Neuronal stem cell (in vitro differentiated cells): ENCODE data around the gene CUX1.

Source experiments
- DNase-seq: peaks from one replicate; pipeline ENCODE4 v3.0.0-alpha.2; 2013; ENCODE audit warnings: low spot score
- H2AFZ ChIP-seq: one replicate; pipeline ENCODE4 v1.6.1; 2013; ENCODE audit warnings: mild to moderate bottlenecking, low read length, inconsistent platforms
- H2AK5ac ChIP-seq: 2 replicates; pipeline ENCODE4 v1.6.1; 2013; ENCODE audit warnings: low read depth, mild to moderate bottlenecking, inconsistent platforms, low read length, moderate library complexity, mixed read lengths
- H2BK120ac ChIP-seq: 2 replicates; pipeline ENCODE4 v1.6.1; 2013; ENCODE audit warnings: low read depth, mild to moderate bottlenecking, inconsistent platforms, low read length, moderate library complexity, mixed read lengths
- H2BK12ac ChIP-seq: one replicate; pipeline ENCODE4 v1.6.1; 2013; ENCODE audit warnings: low read length, inconsistent platforms
- H2BK15ac ChIP-seq: 2 replicates; pipeline ENCODE4 v1.6.1; 2013; ENCODE audit warnings: mild to moderate bottlenecking, low read length, inconsistent platforms, mixed read lengths
- H2BK5ac ChIP-seq: one replicate; pipeline ENCODE4 v1.6.1; 2013; ENCODE audit warnings: inconsistent platforms, mild to moderate bottlenecking, low read length, moderate library complexity
- H3K14ac ChIP-seq: one replicate; pipeline ENCODE4 v1.6.1; 2013; ENCODE audit warnings: low read length, inconsistent platforms
- H3K18ac ChIP-seq: 2 replicates; pipeline ENCODE4 v1.6.1; 2013; ENCODE audit warnings: low read length, inconsistent platforms
- H3K23ac ChIP-seq: 2 replicates; pipeline ENCODE4 v1.6.1; 2013; ENCODE audit warnings: low read depth, mild to moderate bottlenecking, mixed read lengths, low read length, inconsistent platforms; ENCODE audit not compliant: poor library complexity
- H3K27ac ChIP-seq: replicated peaks from 3 replicates; pipeline ENCODE4 v1.5.1; 2013; ENCODE audit warnings: low read length, inconsistent platforms
- H3K27me3 ChIP-seq, 3 experiments: 2 replicates each; pipeline ENCODE4 v1.6.1; 2013; ENCODE audit warnings: low read length in 3 of 3, mild to moderate bottlenecking in 2 of 3, inconsistent platforms in 1 of 3, low read depth in 1 of 3, mixed read lengths in 1 of 3, moderate library complexity in 1 of 3; ENCODE audit not compliant: control insufficient read depth in 3 of 3, insufficient read depth in 3 of 3
- H3K36me3 ChIP-seq, 2 donors: replicated peaks in 1 of 2; 2 replicates each; pipeline ENCODE4 v1.6.1; 2013; ENCODE audit warnings: low read length in 2 of 2; ENCODE audit not compliant: control insufficient read depth in 2 of 2, insufficient read depth in 2 of 2
- H3K4ac ChIP-seq: 2 replicates; pipeline ENCODE4 v1.6.1; 2013; ENCODE audit warnings: inconsistent platforms, mild to moderate bottlenecking, low read length, moderate library complexity
- H3K4me1 ChIP-seq, 2 donors: 1 replicate in 1 of 2; 2 replicates in 1 of 2; pipeline ENCODE4 v1.6.1; 2013; ENCODE audit warnings: low read length in 2 of 2, low read depth in 1 of 2; ENCODE audit not compliant: control insufficient read depth in 2 of 2, insufficient read depth in 1 of 2
- H3K4me2 ChIP-seq: one replicate; pipeline ENCODE4 v1.6.1; 2013; ENCODE audit warnings: mild to moderate bottlenecking, low read length, inconsistent platforms; ENCODE audit not compliant: insufficient read depth, poor library complexity, severe bottlenecking
- H3K4me3 ChIP-seq, 2 donors: 2 replicates each; pipeline ENCODE4 v1.5.1; 2013; ENCODE audit warnings: low read length in 2 of 2, mild to moderate bottlenecking in 2 of 2, inconsistent platforms in 1 of 2, moderate library complexity in 1 of 2
- H3K79me1 ChIP-seq: one replicate; pipeline ENCODE4 v1.6.1; 2013; ENCODE audit warnings: low read depth, mild to moderate bottlenecking, inconsistent platforms, low read length, moderate library complexity
- H3K9ac ChIP-seq: one replicate; pipeline ENCODE4 v1.6.1; 2013; ENCODE audit warnings: mild to moderate bottlenecking, low read depth, low read length, inconsistent platforms; ENCODE audit not compliant: poor library complexity
- H3K9me3 ChIP-seq, 2 donors: replicated peaks in 1 of 2; 2 replicates each; pipeline versions ENCODE3 to v1.6.1; 2013; ENCODE audit warnings: low read length in 2 of 2, mild to moderate bottlenecking in 2 of 2, inconsistent platforms in 1 of 2, low read depth in 1 of 2, mixed read lengths in 1 of 2, moderate library complexity in 1 of 2; ENCODE audit not compliant: control insufficient read depth in 2 of 2, insufficient read depth in 1 of 2
- H4K8ac ChIP-seq: one replicate; pipeline ENCODE4 v1.6.1; 2013; ENCODE audit warnings: low read depth, mild to moderate bottlenecking, inconsistent platforms, low read length, moderate library complexity
- H4K91ac ChIP-seq: one replicate; pipeline ENCODE4 v1.6.1; 2013; ENCODE audit warnings: low read length, low read depth, mild to moderate bottlenecking, inconsistent platforms; ENCODE audit not compliant: poor library complexity
- WGBS, 2 donors: extraction: QIAGEN DNeasy Blood & Tissue Kit; methylation state at CpG; one replicate each; pipeline ENCODE4 v1.1.7; 2013; ENCODE audit warnings: missing lambda C conversion rate in 2 of 2, mixed read lengths in 1 of 2; ENCODE audit not compliant: insufficient read length in 2 of 2, insufficient replicate concordance in 1 of 2; ENCODE audit errors: extremely low coverage in 2 of 2; 5-methylcytosine and 5-hydroxymethylcytosine counted together

CUX1 gene

GRCh38 chr7:101772508-101773211, 44.8 kb upstream of the CUX1 start:
- Histone ChIP-seq H2AFZ (no peak overlapping the region), H2BK15ac (no peak overlapping the region), H3K9ac (no peak overlapping the region), H2AK5ac (no peak overlapping the region), H2BK12ac (no peak overlapping the region), H3K36me3 (no peaks in the 10 kb centered on the region), H3K4ac (no peak overlapping the region), H3K4me3 (no peak overlapping the region), H3K14ac (no peak overlapping the region), H4K8ac (no peak overlapping the region), H3K9me3 (peaks cover 0 to 1% of the 10 kb centered on the region in 2 donors), H3K4me2 (no peak overlapping the region), H2BK120ac (no peak overlapping the region), H4K91ac (no peak overlapping the region), H3K18ac (no peak overlapping the region), H3K23ac (no peak overlapping the region), H2BK5ac (no peak overlapping the region), H3K79me1 (peaks cover 2% of the 10 kb centered on the region), H3K27ac (no peak overlapping the region), H3K27me3 (peaks cover 0 to 14% (median 0%) of the 10 kb centered on the region in 3 experiments), H3K4me1 (no peaks in the 10 kb centered on the region)
- no peak for DNase-seq
- WGBS, 2 donors = no CpG with 5 or more reads among the region's 4 CpGs

GRCh38 chr7:101775181-101775580, 42.2 kb upstream of the CUX1 start:
- H3K27ac ChIP-seq = no peak overlapping the region
- H3K4me3 ChIP-seq = no peak overlapping the region
- no peak overlapping the region for H3K18ac ChIP-seq
- H4K8ac ChIP-seq = no peak overlapping the region
- no peak overlapping the region for H3K9ac ChIP-seq
- H3K4me1 ChIP-seq = no peaks in the 10 kb centered on the region
- H2AFZ ChIP-seq = no peak overlapping the region
- peaks cover 2% of the 10 kb centered on the region for H3K79me1 ChIP-seq
- no peak overlapping the region for H3K14ac ChIP-seq
- no peak overlapping the region for H2AK5ac ChIP-seq
- H3K4me2 ChIP-seq = no peak overlapping the region
- H3K9me3 ChIP-seq = peaks cover 0 to 1% of the 10 kb centered on the region in 2 donors
- DNase-seq = no peak
- WGBS, 2 donors = no CpG with 5 or more reads among the region's 9 CpGs
- no peak overlapping the region for H3K4ac ChIP-seq
- no peak overlapping the region for H2BK15ac ChIP-seq
- no peak overlapping the region for H2BK120ac ChIP-seq
- H3K36me3 ChIP-seq = no peaks in the 10 kb centered on the region
- H3K23ac ChIP-seq = no peak overlapping the region
- H2BK12ac ChIP-seq = no peak overlapping the region
- no peak overlapping the region for H4K91ac ChIP-seq
- H2BK5ac ChIP-seq = no peak overlapping the region
- H3K27me3 ChIP-seq = peaks cover 0 to 14% (median 0%) of the 10 kb centered on the region in 3 experiments

GRCh38 chr7:101778026-101778580, 39.3 kb upstream of the CUX1 start:
- Histone ChIP-seq H2BK15ac (no peak overlapping the region), H4K91ac (no peak overlapping the region), H3K9me3 (peaks cover 0 to 1% of the 10 kb centered on the region in 2 donors), H3K14ac (no peak overlapping the region), H2AFZ (no peak overlapping the region), H3K4ac (no peak overlapping the region), H3K79me1 (no peaks in the 10 kb centered on the region), H2AK5ac (peak overlapping the region; percentile 58), H2BK12ac (no peak overlapping the region), H3K27me3 (peaks cover 0 to 14% (median 0%) of the 10 kb centered on the region in 3 experiments), H3K4me3 (no peak overlapping the region), H3K23ac (no peak overlapping the region), H3K18ac (no peak overlapping the region), H4K8ac (no peak overlapping the region), H3K36me3 (no peaks in the 10 kb centered on the region), H2BK5ac (no peak overlapping the region), H3K9ac (no peak overlapping the region), H3K4me2 (no peak overlapping the region), H3K4me1 (no peaks in the 10 kb centered on the region), H3K27ac (no peak overlapping the region), H2BK120ac (no peak overlapping the region)
- no CpG with 5 or more reads among the region's 20 CpGs for WGBS, 2 donors
- no peak for DNase-seq

- DNase-seq = no peak
- H3K79me1 ChIP-seq = no peaks in the 10 kb centered on the region
- H3K18ac ChIP-seq = no peak overlapping the region
- no peak overlapping the region for H3K14ac ChIP-seq
- peaks cover 0 to 1% of the 10 kb centered on the region in 2 donors for H3K9me3 ChIP-seq
- no peak overlapping the region for H3K9ac ChIP-seq
- no peaks in the 10 kb centered on the region for H3K36me3 ChIP-seq
- H4K8ac ChIP-seq = no peak overlapping the region
- no peak overlapping the region for H3K27ac ChIP-seq
- H3K4me3 ChIP-seq = no peak overlapping the region
- no peak overlapping the region for H3K4me2 ChIP-seq
- no peak overlapping the region for H2BK15ac ChIP-seq
- H2AK5ac ChIP-seq = no peak overlapping the region
- no peak overlapping the region for H2BK5ac ChIP-seq
- peaks cover 0 to 2% of the 10 kb centered on the region in 2 donors for H3K4me1 ChIP-seq
- no peak overlapping the region for H2AFZ ChIP-seq
- peaks cover 0 to 14% (median 0%) of the 10 kb centered on the region in 3 experiments for H3K27me3 ChIP-seq
- no peak overlapping the region for H3K23ac ChIP-seq
- whole genome bisulfite sequencing, 2 donors = no CpG with 5 or more reads among the region's 4 CpGs
- H3K4ac ChIP-seq = no peak overlapping the region
- H2BK120ac ChIP-seq = no peak overlapping the region
- no peak overlapping the region for H4K91ac ChIP-seq
- no peak overlapping the region for H2BK12ac ChIP-seq
Observed at GRCh38 chr7:101779267-101779666, 38.2 kb upstream of the CUX1 start.
